ENCODE data around the gene SEL1L3. TPM values are rescaled to one million over a fixed set of nuclear protein-coding genes. Genes with fewer than 3 reads are reported as not detected.

The SEL1L3 gene
- total RNA-seq, 1 experiment from 2014 or later, result 15.7 TPM

GRCh38 chr4:25795091-25795490, 67.7 kb downstream of the SEL1L3 start:
- no peak overlapping the region for H3K4me3 Mint-ChIP-seq (ENCODE audit: unreplicated experiment)
- Histone ChIP-seq H3K9me3 (no peaks in the 10 kb centered on the region), H3K4me3 (ENCODE audit: low read depth, low read length) (no peak overlapping the region), H3K4me1 (no peaks in the 10 kb centered on the region), H3K36me3 (ENCODE audit: control insufficient read depth, insufficient read depth, low read length) (no peaks in the 10 kb centered on the region), H3K27me3 (replicated peaks; ENCODE audit: control insufficient read depth, insufficient read depth, low read length) (no peaks in the 10 kb centered on the region)
- H3K27me3 Mint-ChIP-seq (ENCODE audit: insufficient read depth, unreplicated experiment), result no peaks in the 10 kb centered on the region
- H3K9me3 Mint-ChIP-seq (ENCODE audit: unreplicated experiment), result no peaks in the 10 kb centered on the region
- no peaks in the 10 kb centered on the region for H3K36me3 Mint-ChIP-seq (ENCODE audit: insufficient read depth, unreplicated experiment)
- POLR2A ChIA-PET, result no interaction called here
- BruUV-seq (replicated peaks), result no TSS peak
- no peak for TF ChIP-seq CTCF (IDR thresholded peaks at IDR 0.05; ENCODE audit: insufficient read depth in 1 of 2, low read depth in 1 of 2, low read length in 1 of 2, severe bottlenecking in 1 of 2, unreplicated experiment in 1 of 2)
- CTCF ChIA-PET, result no interaction called here
- H3K27ac Mint-ChIP-seq (ENCODE audit: unreplicated experiment), result no peak overlapping the region
- no peaks in the 10 kb centered on the region for H3K4me1 Mint-ChIP-seq (ENCODE audit: low read depth, unreplicated experiment)
- intact Hi-C loops (cut with micrococcal nuclease; ENCODE audit: unreplicated experiment), result no loop called here
- DNase-seq, result no peak

- intact Hi-C loops (cut with micrococcal nuclease; ENCODE audit: unreplicated experiment), result loop anchor here (1.0 kb wide), 1 partner anchor 353 kb away; no protein-coding TSS in a partner anchor
- H3K9me3 Mint-ChIP-seq (ENCODE audit: unreplicated experiment), result no peaks in the 10 kb centered on the region
These were observed 69.9 kb downstream of the SEL1L3 start for GRCh38 chr4:25792876-25793275.

GRCh38 chr4:25792200-25792791, 70.5 kb downstream of the SEL1L3 start:
- no peaks in the 10 kb centered on the region for H3K36me3 Mint-ChIP-seq (ENCODE audit: insufficient read depth, unreplicated experiment)
- no peaks in the 10 kb centered on the region for H3K9me3 ChIP-seq
- no peaks in the 10 kb centered on the region for H3K4me1 Mint-ChIP-seq (ENCODE audit: low read depth, unreplicated experiment)
- intact Hi-C loops (cut with micrococcal nuclease; ENCODE audit: unreplicated experiment), result loop anchor here (1.0 kb wide), 1 partner anchor 352 kb away; no protein-coding TSS in a partner anchor
- POLR2A ChIA-PET, result no interaction called here
- no peak overlapping the region for H3K4me3 Mint-ChIP-seq (ENCODE audit: unreplicated experiment)
- no peak overlapping the region for H3K4me3 ChIP-seq (ENCODE audit: low read depth, low read length)
- no TSS peak for BruUV-seq (replicated peaks)
- peak; percentile 43 to 59 for DNase-seq
- H3K9me3 Mint-ChIP-seq (ENCODE audit: unreplicated experiment), result no peaks in the 10 kb centered on the region
- no peaks in the 10 kb centered on the region for H3K36me3 ChIP-seq (ENCODE audit: control insufficient read depth, insufficient read depth, low read length)
- no peak overlapping the region for H3K27ac Mint-ChIP-seq (ENCODE audit: unreplicated experiment)
- H3K4me1 ChIP-seq, result no peaks in the 10 kb centered on the region
- H3K27me3 ChIP-seq (replicated peaks; ENCODE audit: control insufficient read depth, insufficient read depth, low read length), result no peaks in the 10 kb centered on the region
- peak; percentile 2 to 52 for TF ChIP-seq CTCF (IDR thresholded peaks at IDR 0.05; ENCODE audit: insufficient read depth in 1 of 2, low read depth in 1 of 2, low read length in 1 of 2, severe bottlenecking in 1 of 2, unreplicated experiment in 1 of 2)
- no peaks in the 10 kb centered on the region for H3K27me3 Mint-ChIP-seq (ENCODE audit: insufficient read depth, unreplicated experiment)
- CTCF ChIA-PET, result interaction anchor here (0.7 to 1.0 kb wide), 3 partner anchors 21 to 352 kb away, joined by 3 read pairs; no protein-coding TSS in a partner anchor

More at GRCh38 chr4:25792876-25793275, 69.9 kb downstream of the SEL1L3 start:
- Histone ChIP-seq H3K4me1 (no peaks in the 10 kb centered on the region), H3K27me3 (replicated peaks; ENCODE audit: control insufficient read depth, insufficient read depth, low read length) (no peaks in the 10 kb centered on the region), H3K36me3 (ENCODE audit: control insufficient read depth, insufficient read depth, low read length) (no peaks in the 10 kb centered on the region), H3K9me3 (no peaks in the 10 kb centered on the region), H3K4me3 (ENCODE audit: low read depth, low read length) (no peak overlapping the region)
- no peak for DNase-seq
- BruUV-seq (replicated peaks), result no TSS peak
- Mint-ChIP-seq H3K36me3 (ENCODE audit: insufficient read depth, unreplicated experiment) (no peaks in the 10 kb centered on the region), H3K4me3 (ENCODE audit: unreplicated experiment) (no peak overlapping the region), H3K27ac (ENCODE audit: unreplicated experiment) (no peak overlapping the region), H3K27me3 (ENCODE audit: insufficient read depth, unreplicated experiment) (no peaks in the 10 kb centered on the region), H3K4me1 (ENCODE audit: low read depth, unreplicated experiment) (no peaks in the 10 kb centered on the region)
- ChIA-PET POLR2A (no interaction called here), CTCF (interaction anchor here (1.0 kb wide), 1 partner anchor 22 kb away, joined by 3 read pairs; no protein-coding TSS in a partner anchor)
- TF ChIP-seq CTCF (IDR thresholded peaks at IDR 0.05; ENCODE audit: insufficient read depth in 1 of 2, low read depth in 1 of 2, low read length in 1 of 2, severe bottlenecking in 1 of 2, unreplicated experiment in 1 of 2), result no peak
